GM23338 (cell line): ENCODE measurements around the gene ZBTB7C. TPM values are rescaled to one million over a fixed set of nuclear protein-coding genes. Genes with fewer than 3 reads are reported as not detected.

Source experiments
- ATAC-seq: fragments of 200-7000 bp; cut with Tn5 transposase; 3 replicates; pipeline ENCODE4 v1.9.1; 2020
- DNase-seq: peaks from one replicate; pipeline ENCODE4 v3.0.0-alpha.2; 2015; ENCODE audit warnings: low spot score
- H2AFZ ChIP-seq: fragments of 200-600 bp; sonication (generic); 2 replicates; pipeline ENCODE4 v1.8.0; 2016; ENCODE audit warnings: antibody characterized with exemption, mild to moderate bottlenecking, moderate library complexity
- H3F3A ChIP-seq: fragments of 200-600 bp; sonication (generic); replicated peaks from 2 replicates; pipeline ENCODE4 v1.8.0; 2017; ENCODE audit warnings: antibody characterized with exemption, mixed run types, low read depth
- H3K27ac ChIP-seq: fragments of 200-600 bp; sonication (generic); 2 replicates; pipeline ENCODE4 v1.6.1; 2016; ENCODE audit warnings: low read depth
- H3K27me3 ChIP-seq: fragments of 200-600 bp; sonication (generic); 2 replicates; pipeline ENCODE4 v1.8.0; 2016; ENCODE audit warnings: mild to moderate bottlenecking, mixed run types, moderate library complexity; ENCODE audit not compliant: insufficient read depth
- H3K36me3 ChIP-seq: fragments of 200-600 bp; sonication (generic); 2 replicates; pipeline ENCODE4 v1.8.0; 2016; ENCODE audit warnings: mild to moderate bottlenecking; ENCODE audit not compliant: insufficient read depth
- H3K4me1 ChIP-seq: fragments of 200-600 bp; sonication (generic); 2 replicates; pipeline ENCODE4 v1.8.0; 2016; ENCODE audit warnings: mild to moderate bottlenecking, moderate library complexity; ENCODE audit not compliant: insufficient read depth
- H3K4me2 ChIP-seq: fragments of 200-600 bp; sonication (generic); 2 replicates; pipeline ENCODE4 v1.7.1; 2017; ENCODE audit warnings: mixed run types
- H3K4me3 ChIP-seq: fragments of 200-600 bp; sonication (generic); 2 replicates; pipeline ENCODE4 v1.6.1; 2016; ENCODE audit warnings: mixed run types
- H3K79me2 ChIP-seq: fragments of 200-600 bp; sonication (generic); replicated peaks from 2 replicates; pipeline ENCODE4 v1.8.0; 2017; ENCODE audit warnings: mild to moderate bottlenecking; ENCODE audit not compliant: insufficient read depth
- H3K9me2 ChIP-seq: fragments of 200-600 bp; sonication (generic); 2 replicates; pipeline ENCODE4 v1.8.0; 2017; ENCODE audit not compliant: insufficient read depth
- H4K20me1 ChIP-seq: fragments of 200-600 bp; sonication (generic); replicated peaks from 2 replicates; pipeline ENCODE4 v1.8.0; 2017; ENCODE audit warnings: mild to moderate bottlenecking; ENCODE audit not compliant: insufficient read depth
- H3K27ac Mint-ChIP-seq: 2 replicates; pipeline ENCODE4 v1.8.0; 2020; ENCODE audit warnings: inconsistent platforms, mild to moderate bottlenecking, moderate library complexity, mixed read lengths
- H3K27me3 Mint-ChIP-seq: 3 replicates; pipeline ENCODE4 v1.8.0; 2022; ENCODE audit warnings: low read depth, mild to moderate bottlenecking, moderate library complexity, mixed read lengths, inconsistent platforms; ENCODE audit not compliant: insufficient read depth, poor library complexity
- H3K36me3 Mint-ChIP-seq: 3 replicates; pipeline ENCODE4 v1.8.0; 2021; ENCODE audit warnings: low read depth, mild to moderate bottlenecking, inconsistent platforms, moderate library complexity, mixed read lengths
- H3K4me1 Mint-ChIP-seq: 3 replicates; pipeline ENCODE4 v1.8.0; 2020; ENCODE audit warnings: mild to moderate bottlenecking, inconsistent platforms, mixed read lengths
- H3K4me3 Mint-ChIP-seq: 3 replicates; pipeline ENCODE4 v1.8.0; 2021; ENCODE audit warnings: moderate library complexity, mild to moderate bottlenecking, inconsistent platforms, mixed read lengths
- H3K9me3 Mint-ChIP-seq: 3 replicates; pipeline ENCODE4 v1.8.0; 2020; ENCODE audit warnings: moderate library complexity, mild to moderate bottlenecking, inconsistent platforms, mixed read lengths
- CREB1 ChIP-seq: fragments of 250-450 bp; sonication (Bioruptor Pico); IDR thresholded peaks from 2 replicates; pipeline ENCODE4 v1.5.0; 2020; ENCODE audit warnings: low read depth, mild to moderate bottlenecking, moderate library complexity
- CTCF ChIP-seq, 2 experiments: fragments of 200-600 bp in 1 of 2; sonication (generic) in 1 of 2; conservative IDR thresholded peaks; 2 replicates each; pipeline versions ENCODE4 v1.5.1 to v1.6.1; 2016 to 2017; ENCODE audit warnings: antibody characterized with exemption in 2 of 2, low read depth in 2 of 2, mild to moderate bottlenecking in 2 of 2, moderate library complexity in 1 of 2
- EZH2phosphoT487 ChIP-seq: fragments of 200-600 bp; sonication (generic); IDR thresholded peaks from one replicate; pipeline ENCODE4 v1.8.1; 2018; ENCODE audit warnings: antibody characterized with exemption; ENCODE audit not compliant: unreplicated experiment
- JUNB ChIP-seq: IDR thresholded peaks from one replicate; pipeline ENCODE4 v1.6.1; 2016; ENCODE audit warnings: antibody characterized with exemption; ENCODE audit not compliant: unreplicated experiment
- POLR2AphosphoS5 ChIP-seq: IDR thresholded peaks from 2 replicates; pipeline ENCODE4 v1.6.1; 2016; ENCODE audit warnings: antibody characterized with exemption, low read depth
- STAT1 ChIP-seq: IDR thresholded peaks from one replicate; pipeline ENCODE4 v1.6.1; 2016; ENCODE audit warnings: antibody characterized with exemption; ENCODE audit not compliant: unreplicated experiment
- ZNF114 ChIP-seq: fragments of 250-450 bp; sonication (Bioruptor Pico); IDR thresholded peaks from 2 replicates; pipeline ENCODE4 v1.5.0; 2020; ENCODE audit warnings: mild to moderate bottlenecking, moderate library complexity
- polyA plus RNA-seq: library from polyadenylated mRNA; unstranded; fragments of >200 nt; fragmentation: Nextera tagmentation; extraction: Ambion mirVana; gene quantifications from 2 replicates; pipeline ENCODE4 v1.2.1, GENCODE V29; 2016
- total RNA-seq: library from RNA; depleted of rRNA; stranded (reverse); fragments of >200 nt; shearing (Covaris generic); gene quantifications from 2 replicates; pipeline ENCODE4 v1.2.3, GENCODE V29; 2014
- TF ChIP-seq, protein P1 (sequence below): IDR thresholded peaks from one replicate; pipeline ENCODE4 v1.6.1; 2018; ENCODE audit warnings: antibody characterized with exemption; ENCODE audit not compliant: unreplicated experiment

The ZBTB7C gene
- total and polyA plus RNA-seq, 2 experiments from 2014 or later = 0.03 to 0.14 TPM

- peak overlapping the region; percentile 74 for H3K4me3 ChIP-seq
- H2AFZ ChIP-seq = peak overlapping the region; percentile 96
- H3F3A ChIP-seq = no peaks in the 10 kb centered on the region
- no peaks in the 10 kb centered on the region for H4K20me1 ChIP-seq
- H3K27me3 ChIP-seq = peaks cover 37% of the 10 kb centered on the region
- no peaks in the 10 kb centered on the region for H3K9me2 ChIP-seq
- Mint-ChIP-seq H3K27me3 (peaks cover 27% of the 10 kb centered on the region), H3K9me3 (no peaks in the 10 kb centered on the region), H3K4me1 (peaks cover 25% of the 10 kb centered on the region), H3K4me3 (peak overlapping the region; percentile 77), H3K27ac (no peak overlapping the region), H3K36me3 (no peaks in the 10 kb centered on the region)
- H3K27ac ChIP-seq = no peak overlapping the region
- TF ChIP-seq, protein P1, sequence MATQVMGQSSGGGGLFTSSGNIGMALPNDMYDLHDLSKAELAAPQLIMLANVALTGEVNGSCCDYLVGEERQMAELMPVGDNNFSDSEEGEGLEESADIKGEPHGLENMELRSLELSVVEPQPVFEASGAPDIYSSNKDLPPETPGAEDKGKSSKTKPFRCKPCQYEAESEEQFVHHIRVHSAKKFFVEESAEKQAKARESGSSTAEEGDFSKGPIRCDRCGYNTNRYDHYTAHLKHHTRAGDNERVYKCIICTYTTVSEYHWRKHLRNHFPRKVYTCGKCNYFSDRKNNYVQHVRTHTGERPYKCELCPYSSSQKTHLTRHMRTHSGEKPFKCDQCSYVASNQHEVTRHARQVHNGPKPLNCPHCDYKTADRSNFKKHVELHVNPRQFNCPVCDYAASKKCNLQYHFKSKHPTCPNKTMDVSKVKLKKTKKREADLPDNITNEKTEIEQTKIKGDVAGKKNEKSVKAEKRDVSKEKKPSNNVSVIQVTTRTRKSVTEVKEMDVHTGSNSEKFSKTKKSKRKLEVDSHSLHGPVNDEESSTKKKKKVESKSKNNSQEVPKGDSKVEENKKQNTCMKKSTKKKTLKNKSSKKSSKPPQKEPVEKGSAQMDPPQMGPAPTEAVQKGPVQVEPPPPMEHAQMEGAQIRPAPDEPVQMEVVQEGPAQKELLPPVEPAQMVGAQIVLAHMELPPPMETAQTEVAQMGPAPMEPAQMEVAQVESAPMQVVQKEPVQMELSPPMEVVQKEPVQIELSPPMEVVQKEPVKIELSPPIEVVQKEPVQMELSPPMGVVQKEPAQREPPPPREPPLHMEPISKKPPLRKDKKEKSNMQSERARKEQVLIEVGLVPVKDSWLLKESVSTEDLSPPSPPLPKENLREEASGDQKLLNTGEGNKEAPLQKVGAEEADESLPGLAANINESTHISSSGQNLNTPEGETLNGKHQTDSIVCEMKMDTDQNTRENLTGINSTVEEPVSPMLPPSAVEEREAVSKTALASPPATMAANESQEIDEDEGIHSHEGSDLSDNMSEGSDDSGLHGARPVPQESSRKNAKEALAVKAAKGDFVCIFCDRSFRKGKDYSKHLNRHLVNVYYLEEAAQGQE = no peak
- TF ChIP-seq POLR2AphosphoS5 = peak; percentile 66
- peak; percentile 82 for DNase-seq
- peak; percentile 87 for ATAC-seq
- H3K36me3 ChIP-seq = no peaks in the 10 kb centered on the region
- H3K4me1 ChIP-seq = peaks cover 19% of the 10 kb centered on the region
- H3K4me2 ChIP-seq = peak overlapping the region; percentile 84
- H3K79me2 ChIP-seq = no peaks in the 10 kb centered on the region
Measured at GRCh38 chr18:48161191-48161910, 247.8 kb downstream of the ZBTB7C start.

GRCh38 chr18:48160622-48161021, 248.6 kb downstream of the ZBTB7C start:
- H3K27me3 ChIP-seq = peaks cover 37% of the 10 kb centered on the region
- H3K36me3 Mint-ChIP-seq = no peaks in the 10 kb centered on the region
- H3K4me3 Mint-ChIP-seq = peak overlapping the region; percentile 77; the same call in 2 of the 3 replicates
- H3K4me2 ChIP-seq = peak overlapping the region; percentile 84
- H3K27ac ChIP-seq = no peak overlapping the region
- H3K79me2 ChIP-seq = no peaks in the 10 kb centered on the region
- peaks cover 19% of the 10 kb centered on the region for H3K4me1 ChIP-seq
- no peaks in the 10 kb centered on the region for H3F3A ChIP-seq
- H3K9me3 Mint-ChIP-seq = no peaks in the 10 kb centered on the region
- peaks cover 25% of the 10 kb centered on the region for H3K4me1 Mint-ChIP-seq
- H2AFZ ChIP-seq = no peak overlapping the region
- peaks cover 27% of the 10 kb centered on the region for H3K27me3 Mint-ChIP-seq
- no peaks in the 10 kb centered on the region for H4K20me1 ChIP-seq
- no peak overlapping the region for H3K27ac Mint-ChIP-seq
- peak overlapping the region; percentile 74 for H3K4me3 ChIP-seq
- ATAC-seq (no peak), DNase-seq (no peak)
- no peaks in the 10 kb centered on the region for H3K36me3 ChIP-seq
- TF ChIP-seq STAT1 (no peak), CREB1 (CRISPR knock-in tag) (no peak), JUNB (no peak), EZH2phosphoT487 (no peak), ZNF114 (no peak), CTCF (conservative IDR thresholded peaks at IDR 0.05; ENCODE audit: low read depth in 2 of 2) (no peak)
- H3K9me2 ChIP-seq = no peaks in the 10 kb centered on the region
